ENCODE measurements around the gene DGKB.

- no peak for TF ChIP-seq CTCF (IDR thresholded peaks at IDR 0.05)
- TF ChIP-seq POLR2A (IDR thresholded peaks at IDR 0.05): no peak
Measured at GRCh38 chr7:14292737-14293136, 609.8 kb downstream of the DGKB start.
